Lower leg skin (tissue), 4 donors: Measurements from ENCODE around the gene KCNN4. TPM values are rescaled to one million over a fixed set of nuclear protein-coding genes. Genes with fewer than 3 reads are reported as not detected.

Experiments
- DNase-seq, 2 donors: peaks; one replicate each; pipeline ENCODE4 v3.0.0-alpha.2; 2019; ENCODE audit warnings: low spot score in 2 of 2
- H3K4me3 ChIP-seq: fragments of 200-600 bp; sonication (generic); 2 replicates; pipeline ENCODE4 v1.5.1; 2017; ENCODE audit warnings: mild to moderate bottlenecking, low read depth; ENCODE audit not compliant: poor library complexity, severe bottlenecking
- CTCF ChIP-seq, 3 donors: fragments of 450-650 bp; IDR thresholded peaks; one replicate each; pipeline ENCODE4 v1.5.1; 2016; ENCODE audit warnings: antibody characterized with exemption in 3 of 3, mild to moderate bottlenecking in 3 of 3, moderate library complexity in 2 of 3
- POLR2A ChIP-seq, 2 donors: fragments of 450-650 bp; IDR thresholded peaks; one replicate each; pipeline ENCODE4 v1.6.1; 2016 to 2017; ENCODE audit warnings: antibody characterized with exemption in 2 of 2, mild to moderate bottlenecking in 1 of 2, moderate library complexity in 1 of 2
- WGBS, 2 donors: methylation state at CpG; one replicate each; pipeline ENCODE4 v1.1.5; 2018; 5-methylcytosine and 5-hydroxymethylcytosine counted together
- intact Hi-C: fragments of 100-400 bp; cut with DNase I; formaldehyde crosslinking; loops from one replicate; pipeline ENCODE4 v1.15.0; 2023; ENCODE audit warnings: low total_unique reads
- total RNA-seq, 4 donors: library from RNA; depleted of rRNA; stranded (reverse); fragments of >200 nt; gene quantifications; one replicate each; pipeline ENCODE4 v1.1.0, GENCODE V29; 2016

KCNN4 gene
- total RNA-seq, 4 donors from 2014 or later = 19.9 to 69.5 (median 49.2) TPM

DNA sequence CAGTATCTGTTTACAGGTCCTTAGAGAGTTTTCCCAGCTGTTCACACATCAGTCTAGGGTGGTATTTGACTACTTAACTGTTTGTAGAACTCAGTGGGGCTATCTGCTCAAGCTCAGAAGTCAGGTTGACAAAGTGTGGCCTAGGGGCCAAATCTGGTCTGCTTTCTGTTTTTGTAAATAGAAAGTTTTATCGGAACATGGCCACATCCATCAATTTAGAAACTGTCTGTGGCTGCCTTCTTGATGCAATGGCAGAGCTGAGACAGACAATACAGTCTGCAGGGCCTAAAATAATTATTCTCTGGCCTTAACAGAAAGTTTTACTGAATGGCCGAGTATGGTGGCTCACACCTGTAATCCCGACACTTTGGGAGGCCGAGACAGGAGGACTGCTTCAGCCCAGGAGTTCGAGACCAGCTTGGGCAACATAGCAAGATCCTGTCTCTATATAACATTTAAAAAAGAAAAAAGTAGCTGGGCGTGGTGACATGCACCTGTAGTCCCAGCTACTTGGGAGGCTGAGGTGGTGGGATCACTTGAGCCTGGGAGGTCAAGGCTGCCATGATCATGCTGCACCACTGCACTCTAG, 28.4 kb downstream of the KCNN4 start:
- intact Hi-C loops = no loop called here

DNA sequence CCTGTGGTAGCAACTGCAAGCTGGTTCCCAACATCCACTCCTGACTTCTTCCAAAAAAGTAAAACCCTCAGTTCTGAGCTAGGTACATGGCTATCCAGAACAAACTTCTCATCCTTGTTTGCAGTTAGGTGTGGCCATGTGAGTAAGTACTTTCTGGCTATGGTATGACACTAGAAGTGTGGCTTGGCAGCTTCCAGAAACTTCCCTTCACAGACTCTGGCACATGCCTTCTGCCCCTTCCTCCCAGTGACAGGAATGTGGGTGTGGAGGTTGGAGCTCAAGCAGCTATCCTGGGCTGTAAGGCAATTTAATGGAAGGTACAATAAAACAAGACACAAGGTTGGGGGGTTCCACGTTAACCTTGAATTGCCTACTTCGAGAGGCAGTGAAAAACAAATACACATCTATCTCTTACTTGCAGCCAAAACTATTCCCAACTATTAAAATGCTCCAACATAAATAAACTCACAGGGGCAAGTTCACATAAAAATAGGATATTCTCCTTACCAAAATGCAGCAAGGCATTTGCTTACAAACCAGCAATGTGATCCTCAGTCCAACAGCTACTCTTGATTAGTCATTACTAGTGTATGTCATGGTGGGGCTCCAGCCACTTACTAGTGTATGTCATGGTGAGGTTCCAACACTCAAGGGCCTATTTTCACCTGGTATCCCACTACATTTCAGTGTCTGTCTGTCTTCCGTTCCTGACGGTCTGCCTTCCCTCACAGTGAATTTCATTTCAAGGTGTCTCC, 29.1 kb downstream of the KCNN4 start:
- intact Hi-C loops = no loop called here
- no peak overlapping the region for H3K4me3 ChIP-seq
- 92 to 94% methylated on average over 4 of the region's 4 CpGs for WGBS, 2 donors
- no peak for DNase-seq
- TF ChIP-seq CTCF (IDR thresholded peaks at IDR 0.05) = no peak
- no peak for TF ChIP-seq POLR2A (IDR thresholded peaks at IDR 0.05)

More for the DNA sequence above, 28.4 kb downstream of the KCNN4 start:
- no peak overlapping the region for H3K4me3 ChIP-seq
- no peak for DNase-seq
- 92 to 93% methylated on average over 6 of the region's 6 CpGs for WGBS, 2 donors
- TF ChIP-seq CTCF (IDR thresholded peaks at IDR 0.05) (no peak), POLR2A (IDR thresholded peaks at IDR 0.05) (no peak)

DNA sequence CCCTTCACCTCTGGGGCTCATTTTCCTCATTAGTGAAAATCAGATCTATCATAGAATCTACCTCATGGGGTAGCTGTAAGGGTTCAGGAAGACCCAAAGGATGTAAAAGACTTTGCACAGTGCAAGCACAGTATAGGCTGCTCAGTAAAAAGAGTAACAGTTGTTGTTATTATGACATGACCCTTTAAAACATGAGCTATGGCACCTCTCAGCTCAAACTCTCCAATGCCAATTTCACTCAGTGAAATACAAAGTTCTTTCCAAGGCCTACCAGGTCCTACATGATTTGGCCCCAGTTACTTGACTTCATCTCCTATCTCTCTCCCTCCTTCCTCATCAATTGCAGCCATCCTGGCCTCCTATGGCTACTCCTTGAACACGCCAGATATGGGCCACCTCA, 30.9 kb downstream of the KCNN4 start:
- no peak for DNase-seq
- H3K4me3 ChIP-seq = no peak overlapping the region
- TF ChIP-seq CTCF (IDR thresholded peaks at IDR 0.05) = no peak
- no peak for TF ChIP-seq POLR2A (IDR thresholded peaks at IDR 0.05)
- intact Hi-C loops = loop anchor here (5.0 kb wide), 1 partner anchor 32 kb away; the partner anchor contains the start of gene KCNN4
- 100% methylated on average over 1 of the region's 1 CpG for WGBS, 2 donors

DNA sequence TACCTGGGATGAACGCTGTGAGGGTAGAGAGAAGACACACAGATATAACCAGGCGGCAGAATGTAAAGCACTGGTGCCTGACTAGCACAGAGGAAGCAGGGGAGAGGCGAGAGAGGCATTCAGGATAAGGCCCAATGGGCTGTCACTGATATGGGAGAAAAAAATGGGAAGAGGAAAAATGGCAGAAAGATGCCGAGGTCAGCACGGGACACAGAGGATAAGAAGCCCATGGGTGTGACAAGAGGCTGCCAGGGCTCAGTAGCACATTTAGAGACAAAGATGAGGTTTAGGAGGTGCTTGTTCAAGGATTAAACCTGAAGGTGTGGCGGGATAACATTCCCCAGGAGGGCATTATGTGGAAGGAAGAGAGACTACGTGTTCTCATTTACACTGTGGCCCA, 31.6 kb downstream of the KCNN4 start:
- TF ChIP-seq CTCF (IDR thresholded peaks at IDR 0.05) (no peak), POLR2A (IDR thresholded peaks at IDR 0.05) (no peak)
- intact Hi-C loops = loop anchor here (5.0 kb wide), 1 partner anchor 33 kb away; the partner anchor contains the start of gene KCNN4
- H3K4me3 ChIP-seq = no peak overlapping the region
- 89 to 91% methylated on average over 7 of the region's 7 CpGs for WGBS, 2 donors
- DNase-seq = no peak

GRCh38 chr19:43748685-43749084, 32.1 kb downstream of the KCNN4 start:
- WGBS, 2 donors = 87 to 91% methylated on average over 4 of the region's 4 CpGs
- DNase-seq = no peak
- TF ChIP-seq POLR2A (IDR thresholded peaks at IDR 0.05) (no peak), CTCF (IDR thresholded peaks at IDR 0.05) (no peak)
- H3K4me3 ChIP-seq = no peak overlapping the region
- intact Hi-C loops = loop anchor here (5.0 kb wide), 1 partner anchor 34 kb away; the partner anchor contains the start of gene KCNN4
